ENCODE results near the gene ASMT. TPM values are rescaled to one million over a fixed set of nuclear protein-coding genes. Genes with fewer than 3 reads are reported as not detected.
"Not testable (repeated sequence)": the region's sequence is repeated elsewhere in the genome, so short reads cannot be mapped to it uniquely, and the experiment has no call there.

The ASMT gene
- total RNA-seq, 1 donor from 2014 or later = not detected

- Histone ChIP-seq H4K20me1 (ENCODE audit: insufficient read depth, low read length) (no peaks in the 10 kb centered on the region), H3K9me3 (ENCODE audit: insufficient read depth, low read depth, low read length) (no peaks in the 10 kb centered on the region), H3K4me3 (ENCODE audit: insufficient read depth, low read depth, low read length) (no peak overlapping the region), H2AFZ (ENCODE audit: low read depth, low read length) (no peak overlapping the region), H3K27ac (ENCODE audit: low read depth, low read length) (no peak overlapping the region), H3K9ac (ENCODE audit: low read length) (no peak overlapping the region), H3K36me3 (ENCODE audit: insufficient read depth, low read length) (no peaks in the 10 kb centered on the region), H3K4me1 (ENCODE audit: insufficient read depth, low read length) (peaks cover 6% of the 10 kb centered on the region), H3K4me2 (ENCODE audit: low read length) (no peak overlapping the region), H3K27me3 (ENCODE audit: insufficient read depth, low read length) (no peaks in the 10 kb centered on the region), H3K79me2 (ENCODE audit: insufficient read depth, low read length) (no peaks in the 10 kb centered on the region)
- FAIRE-seq (no peak), DNase-seq (ENCODE audit: low read depth) (no peak)
- no peaks in the 10 kb centered on the region for H3K27me3 Mint-ChIP-seq (ENCODE audit: low read depth, unreplicated experiment)
- peaks cover 3% of the 10 kb centered on the region for H3K36me3 Mint-ChIP-seq (ENCODE audit: low read depth, unreplicated experiment)
- no peak overlapping the region for H3K27ac Mint-ChIP-seq (ENCODE audit: unreplicated experiment)
- peaks cover 10% of the 10 kb centered on the region for H3K9me3 Mint-ChIP-seq (ENCODE audit: unreplicated experiment)
- H3K4me3 Mint-ChIP-seq (ENCODE audit: unreplicated experiment) = no peak overlapping the region
- no peak for TF ChIP-seq EZH2 (IDR thresholded peaks at IDR 0.05; ENCODE audit: insufficient read depth, low read length)
- TF ChIP-seq, protein P1, sequence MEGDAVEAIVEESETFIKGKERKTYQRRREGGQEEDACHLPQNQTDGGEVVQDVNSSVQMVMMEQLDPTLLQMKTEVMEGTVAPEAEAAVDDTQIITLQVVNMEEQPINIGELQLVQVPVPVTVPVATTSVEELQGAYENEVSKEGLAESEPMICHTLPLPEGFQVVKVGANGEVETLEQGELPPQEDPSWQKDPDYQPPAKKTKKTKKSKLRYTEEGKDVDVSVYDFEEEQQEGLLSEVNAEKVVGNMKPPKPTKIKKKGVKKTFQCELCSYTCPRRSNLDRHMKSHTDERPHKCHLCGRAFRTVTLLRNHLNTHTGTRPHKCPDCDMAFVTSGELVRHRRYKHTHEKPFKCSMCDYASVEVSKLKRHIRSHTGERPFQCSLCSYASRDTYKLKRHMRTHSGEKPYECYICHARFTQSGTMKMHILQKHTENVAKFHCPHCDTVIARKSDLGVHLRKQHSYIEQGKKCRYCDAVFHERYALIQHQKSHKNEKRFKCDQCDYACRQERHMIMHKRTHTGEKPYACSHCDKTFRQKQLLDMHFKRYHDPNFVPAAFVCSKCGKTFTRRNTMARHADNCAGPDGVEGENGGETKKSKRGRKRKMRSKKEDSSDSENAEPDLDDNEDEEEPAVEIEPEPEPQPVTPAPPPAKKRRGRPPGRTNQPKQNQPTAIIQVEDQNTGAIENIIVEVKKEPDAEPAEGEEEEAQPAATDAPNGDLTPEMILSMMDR (IDR thresholded peaks at IDR 0.05; ENCODE audit: insufficient read depth, low read depth, low read length) = no peak
- H3K4me1 Mint-ChIP-seq (ENCODE audit: low read depth, unreplicated experiment) = peaks cover 16% of the 10 kb centered on the region
Observed at GRCh38 chrX:1681439-1681838, 66.6 kb downstream of the ASMT start.

- not testable (repeated sequence) for H4K20me1 ChIP-seq (ENCODE audit: insufficient read depth, low read length); H3K27ac ChIP-seq (ENCODE audit: low read depth, low read length); H3K4me3 ChIP-seq (ENCODE audit: insufficient read depth, low read depth, low read length); H3K9me3 ChIP-seq (ENCODE audit: insufficient read depth, low read depth, low read length); H3K9ac ChIP-seq (ENCODE audit: low read length); H3K4me3 Mint-ChIP-seq (ENCODE audit: unreplicated experiment); H3K79me2 ChIP-seq (ENCODE audit: insufficient read depth, low read length); H3K27me3 Mint-ChIP-seq (ENCODE audit: low read depth, unreplicated experiment); H3K27me3 ChIP-seq (ENCODE audit: insufficient read depth, low read length); FAIRE-seq; H3K27ac Mint-ChIP-seq (ENCODE audit: unreplicated experiment); DNase-seq (ENCODE audit: low read depth); H3K36me3 ChIP-seq (ENCODE audit: insufficient read depth, low read length); H2AFZ ChIP-seq (ENCODE audit: low read depth, low read length); H3K4me2 ChIP-seq (ENCODE audit: low read length); H3K4me1 ChIP-seq (ENCODE audit: insufficient read depth, low read length); H3K36me3 Mint-ChIP-seq (ENCODE audit: low read depth, unreplicated experiment)
- H3K9me3 Mint-ChIP-seq (ENCODE audit: unreplicated experiment) = peaks cover 10% of the 10 kb centered on the region
- peaks cover 20% of the 10 kb centered on the region for H3K4me1 Mint-ChIP-seq (ENCODE audit: low read depth, unreplicated experiment)
Observed at GRCh38 chrX:1681856-1682255, 67.0 kb downstream of the ASMT start.

DNA sequence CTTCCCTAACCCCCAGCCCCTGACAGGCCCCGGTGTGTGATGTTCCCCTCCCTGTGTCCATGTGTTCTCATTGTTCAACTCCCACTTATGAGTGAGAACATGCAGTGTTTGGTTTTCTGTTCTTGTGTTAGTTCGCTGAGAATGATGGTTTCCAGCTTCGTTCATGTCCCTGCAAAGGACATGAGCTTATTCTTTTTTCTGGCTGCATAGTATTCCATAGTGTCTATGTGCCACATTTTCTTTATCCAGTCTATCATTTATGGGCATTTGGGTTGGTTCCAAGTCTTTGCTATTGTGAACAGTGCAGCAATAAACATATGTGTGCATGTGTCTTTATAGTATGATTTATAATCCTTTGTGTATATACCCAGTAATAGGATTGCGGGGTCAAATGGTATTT, 67.6 kb downstream of the ASMT start:
- not testable (repeated sequence) for H3K79me2 ChIP-seq (ENCODE audit: insufficient read depth, low read length); H3K27me3 Mint-ChIP-seq (ENCODE audit: low read depth, unreplicated experiment); H3K27me3 ChIP-seq (ENCODE audit: insufficient read depth, low read length); H3K36me3 ChIP-seq (ENCODE audit: insufficient read depth, low read length); DNase-seq (ENCODE audit: low read depth); H3K36me3 Mint-ChIP-seq (ENCODE audit: low read depth, unreplicated experiment); H3K4me2 ChIP-seq (ENCODE audit: low read length); H3K4me3 ChIP-seq (ENCODE audit: insufficient read depth, low read depth, low read length); H4K20me1 ChIP-seq (ENCODE audit: insufficient read depth, low read length); H2AFZ ChIP-seq (ENCODE audit: low read depth, low read length); H3K27ac ChIP-seq (ENCODE audit: low read depth, low read length); H3K9me3 ChIP-seq (ENCODE audit: insufficient read depth, low read depth, low read length); H3K9ac ChIP-seq (ENCODE audit: low read length); FAIRE-seq; H3K4me3 Mint-ChIP-seq (ENCODE audit: unreplicated experiment)
- peaks cover 21% of the 10 kb centered on the region for H3K4me1 Mint-ChIP-seq (ENCODE audit: low read depth, unreplicated experiment)
- H3K4me1 ChIP-seq (ENCODE audit: insufficient read depth, low read length) = peaks cover 10% of the 10 kb centered on the region
- H3K9me3 Mint-ChIP-seq (ENCODE audit: unreplicated experiment) = peaks cover 10% of the 10 kb centered on the region
- peak overlapping the region; percentile 26 for H3K27ac Mint-ChIP-seq (ENCODE audit: unreplicated experiment)

DNA sequence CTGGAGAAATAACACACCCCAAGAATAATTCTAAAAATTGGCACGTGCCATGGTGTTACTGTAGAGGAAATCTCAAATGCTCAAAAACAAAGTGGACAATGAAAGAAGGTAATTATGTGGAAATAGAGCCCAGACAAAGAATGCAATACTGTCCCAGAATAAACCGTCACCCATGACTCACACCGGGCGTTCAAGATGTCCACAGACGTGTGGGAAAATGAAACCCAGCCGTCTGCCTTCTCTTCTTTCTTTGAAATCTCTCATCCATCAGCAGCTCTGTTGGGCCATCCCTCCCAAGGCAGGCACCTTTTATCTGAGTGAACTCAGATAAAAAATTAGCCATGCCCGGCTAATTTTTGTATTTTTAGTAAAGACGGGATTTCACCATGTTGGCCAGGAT, 70.0 kb downstream of the ASMT start:
- H3K27me3 Mint-ChIP-seq (ENCODE audit: low read depth, unreplicated experiment); H3K36me3 ChIP-seq (ENCODE audit: insufficient read depth, low read length); FAIRE-seq; DNase-seq (ENCODE audit: low read depth); H3K4me3 ChIP-seq (ENCODE audit: insufficient read depth, low read depth, low read length); H3K36me3 Mint-ChIP-seq (ENCODE audit: low read depth, unreplicated experiment); H3K27me3 ChIP-seq (ENCODE audit: insufficient read depth, low read length); H3K9me3 ChIP-seq (ENCODE audit: insufficient read depth, low read depth, low read length); H3K4me3 Mint-ChIP-seq (ENCODE audit: unreplicated experiment); H3K9me3 Mint-ChIP-seq (ENCODE audit: unreplicated experiment); H3K79me2 ChIP-seq (ENCODE audit: insufficient read depth, low read length); H2AFZ ChIP-seq (ENCODE audit: low read depth, low read length); H4K20me1 ChIP-seq (ENCODE audit: insufficient read depth, low read length): not testable (repeated sequence)
- peak overlapping the region; percentile 79 for H3K27ac ChIP-seq (ENCODE audit: low read depth, low read length)
- Mint-ChIP-seq H3K27ac (ENCODE audit: unreplicated experiment) (peak overlapping the region; percentile 99), H3K4me1 (ENCODE audit: low read depth, unreplicated experiment) (peaks cover 19% of the 10 kb centered on the region)
- H3K4me1 ChIP-seq (ENCODE audit: insufficient read depth, low read length) = peaks cover 10% of the 10 kb centered on the region
- H3K9ac ChIP-seq (ENCODE audit: low read length) = peak overlapping the region; percentile 59
- peak overlapping the region; percentile 30 for H3K4me2 ChIP-seq (ENCODE audit: low read length)

GRCh38 chrX:1685444-1685880, 70.6 kb downstream of the ASMT start:
- DNase-seq (ENCODE audit: low read depth); H3K4me3 Mint-ChIP-seq (ENCODE audit: unreplicated experiment); H3K27me3 Mint-ChIP-seq (ENCODE audit: low read depth, unreplicated experiment); H3K36me3 Mint-ChIP-seq (ENCODE audit: low read depth, unreplicated experiment); H3K27me3 ChIP-seq (ENCODE audit: insufficient read depth, low read length); H3K79me2 ChIP-seq (ENCODE audit: insufficient read depth, low read length); H2AFZ ChIP-seq (ENCODE audit: low read depth, low read length); H3K9me3 Mint-ChIP-seq (ENCODE audit: unreplicated experiment); H3K9me3 ChIP-seq (ENCODE audit: insufficient read depth, low read depth, low read length); H3K36me3 ChIP-seq (ENCODE audit: insufficient read depth, low read length); H4K20me1 ChIP-seq (ENCODE audit: insufficient read depth, low read length): not testable (repeated sequence)
- Histone ChIP-seq H3K27ac (ENCODE audit: low read depth, low read length) (peak overlapping the region; percentile 79), H3K9ac (ENCODE audit: low read length) (peak overlapping the region; percentile 59), H3K4me2 (ENCODE audit: low read length) (peak overlapping the region; percentile 30), H3K4me3 (ENCODE audit: insufficient read depth, low read depth, low read length) (peak overlapping the region; percentile 1), H3K4me1 (ENCODE audit: insufficient read depth, low read length) (peaks cover 10% of the 10 kb centered on the region)
- FAIRE-seq = peak; percentile 85
- Mint-ChIP-seq H3K4me1 (ENCODE audit: low read depth, unreplicated experiment) (peaks cover 21% of the 10 kb centered on the region), H3K27ac (ENCODE audit: unreplicated experiment) (peak overlapping the region; percentile 99)

All from astrocyte (in vitro differentiated cells and primary cell).